ENCODE results near the gene RNPEP. TPM values are rescaled to one million over a fixed set of nuclear protein-coding genes. Genes with fewer than 3 reads are reported as not detected.

The RNPEP gene, protein sequence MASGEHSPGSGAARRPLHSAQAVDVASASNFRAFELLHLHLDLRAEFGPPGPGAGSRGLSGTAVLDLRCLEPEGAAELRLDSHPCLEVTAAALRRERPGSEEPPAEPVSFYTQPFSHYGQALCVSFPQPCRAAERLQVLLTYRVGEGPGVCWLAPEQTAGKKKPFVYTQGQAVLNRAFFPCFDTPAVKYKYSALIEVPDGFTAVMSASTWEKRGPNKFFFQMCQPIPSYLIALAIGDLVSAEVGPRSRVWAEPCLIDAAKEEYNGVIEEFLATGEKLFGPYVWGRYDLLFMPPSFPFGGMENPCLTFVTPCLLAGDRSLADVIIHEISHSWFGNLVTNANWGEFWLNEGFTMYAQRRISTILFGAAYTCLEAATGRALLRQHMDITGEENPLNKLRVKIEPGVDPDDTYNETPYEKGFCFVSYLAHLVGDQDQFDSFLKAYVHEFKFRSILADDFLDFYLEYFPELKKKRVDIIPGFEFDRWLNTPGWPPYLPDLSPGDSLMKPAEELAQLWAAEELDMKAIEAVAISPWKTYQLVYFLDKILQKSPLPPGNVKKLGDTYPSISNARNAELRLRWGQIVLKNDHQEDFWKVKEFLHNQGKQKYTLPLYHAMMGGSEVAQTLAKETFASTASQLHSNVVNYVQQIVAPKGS
- total RNA-seq = 10 to 100 TPM; 33.0 to 49.0 (median 44.0) TPM

DNA sequence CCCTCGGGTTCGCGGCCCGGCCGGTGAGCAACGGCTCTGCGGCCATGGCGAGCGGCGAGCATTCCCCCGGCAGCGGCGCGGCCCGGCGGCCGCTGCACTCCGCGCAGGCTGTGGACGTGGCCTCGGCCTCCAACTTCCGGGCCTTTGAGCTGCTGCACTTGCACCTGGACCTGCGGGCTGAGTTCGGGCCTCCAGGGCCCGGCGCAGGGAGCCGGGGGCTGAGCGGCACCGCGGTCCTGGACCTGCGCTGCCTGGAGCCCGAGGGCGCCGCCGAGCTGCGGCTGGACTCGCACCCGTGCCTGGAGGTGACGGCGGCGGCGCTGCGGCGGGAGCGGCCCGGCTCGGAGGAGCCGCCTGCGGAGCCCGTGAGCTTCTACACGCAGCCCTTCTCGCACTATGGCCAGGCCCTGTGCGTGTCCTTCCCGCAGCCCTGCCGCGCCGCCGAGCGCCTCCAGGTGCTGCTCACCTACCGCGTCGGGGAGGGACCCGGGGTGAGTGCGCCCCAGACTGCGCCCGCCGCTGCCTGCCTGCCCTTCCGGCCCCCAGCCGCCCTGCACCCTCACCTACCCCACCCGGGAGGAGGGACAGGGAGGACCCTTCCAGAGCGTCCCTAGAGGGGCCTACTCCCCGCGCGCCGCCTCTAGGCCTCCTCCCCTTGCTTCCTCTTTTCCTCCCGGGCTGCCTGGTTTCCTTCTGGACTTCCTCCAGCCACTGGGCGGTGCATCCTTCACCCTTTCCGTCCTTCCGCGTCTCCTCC lies at the start of gene RNPEP:
Gene RNPEP, plus strand, starts transcription at position 26 of the 757 bp plus-strand sequence. Its CDS starts 19 bp downstream, at position 45.
- H3K27me3 ChIP-seq = no peaks in the 10 kb centered on the region
- TF ChIP-seq POLR2AphosphoS5 (IDR thresholded peaks at IDR 0.05) (peak; percentile 58 to 68), POLR2A (IDR thresholded peaks at IDR 0.05; ENCODE audit: low read depth) (peak; percentile 21), EP300 (IDR thresholded peaks at IDR 0.05) (no peak), CTCF (IDR thresholded peaks at IDR 0.05) (peak in 1 of 3 experiments; percentile 15)
- intact Hi-C loops (cut with DNase I) = no loop called here
- WGBS = 0% methylated on average over 69 of the region's 80 CpGs
- no peaks in the 10 kb centered on the region for H3K9me3 ChIP-seq
- H3K36me3 ChIP-seq = no peaks in the 10 kb centered on the region
- H3K4me1 ChIP-seq = peaks cover 19 to 30% (median 20%) of the 10 kb centered on the region in 4 donors
- H3K27ac ChIP-seq (replicated peaks in 1 of 4) = peak within 1 kb of the TSS; percentile 88 to 97 (median 96)
- peak within 1 kb of the TSS; percentile 96 to 100 (median 100) for H3K4me3 ChIP-seq
- DNase-seq (ENCODE audit: extremely low spot score) = peak; percentile 95

DNA sequence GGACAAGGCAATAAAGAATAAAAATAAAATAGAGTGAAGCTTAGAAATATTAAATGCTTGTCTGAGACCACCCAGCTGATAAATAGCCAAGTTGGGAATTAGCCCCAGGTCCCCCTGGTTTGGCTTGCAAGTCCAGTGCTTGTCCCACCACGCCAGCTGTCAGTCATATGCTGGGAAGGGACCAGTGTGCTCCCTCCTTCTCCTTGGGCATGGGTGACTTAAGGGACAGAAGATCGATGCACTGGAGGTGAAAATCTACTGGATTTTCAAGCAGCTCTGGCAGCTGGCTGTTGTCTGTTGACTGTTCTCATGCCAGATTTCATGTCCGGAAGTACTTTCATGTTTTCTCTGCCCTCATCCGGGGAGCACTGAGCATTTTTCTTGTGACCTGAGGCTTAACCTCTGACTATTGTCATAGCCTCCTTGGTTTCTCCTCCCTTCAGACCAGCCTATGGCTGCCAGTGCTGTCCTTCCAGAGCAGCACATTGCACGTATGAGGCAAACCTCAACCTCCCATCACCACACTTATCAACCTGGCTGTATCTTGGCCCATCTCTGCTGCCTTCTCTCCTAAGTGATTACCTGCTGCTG lies 48.5 kb upstream of the RNPEP start:
- H3K27me3 ChIP-seq = no peaks in the 10 kb centered on the region
- TF ChIP-seq POLR2A (IDR thresholded peaks at IDR 0.05; ENCODE audit: low read depth) (no peak), POLR2AphosphoS5 (IDR thresholded peaks at IDR 0.05) (peak in 1 of 2 donors; percentile 75), CTCF (IDR thresholded peaks at IDR 0.05) (no peak), EP300 (IDR thresholded peaks at IDR 0.05) (no peak)
- peak overlapping the region; percentile 92 to 95 (median 94) for H3K27ac ChIP-seq (replicated peaks in 1 of 4)
- intact Hi-C loops (cut with DNase I) = no loop called here
- H3K36me3 ChIP-seq = peaks cover 0 to 45% (median 13%) of the 10 kb centered on the region in 4 donors
- H3K4me3 ChIP-seq = peak overlapping the region in 2 of 4 donors; percentile 19 to 22
- H3K9me3 ChIP-seq = no peaks in the 10 kb centered on the region
- DNase-seq (ENCODE audit: extremely low spot score) = no peak
- WGBS = 42% methylated on average over 5 of the region's 5 CpGs
- peaks cover 2 to 100% (median 96%) of the 10 kb centered on the region in 4 donors for H3K4me1 ChIP-seq

DNA sequence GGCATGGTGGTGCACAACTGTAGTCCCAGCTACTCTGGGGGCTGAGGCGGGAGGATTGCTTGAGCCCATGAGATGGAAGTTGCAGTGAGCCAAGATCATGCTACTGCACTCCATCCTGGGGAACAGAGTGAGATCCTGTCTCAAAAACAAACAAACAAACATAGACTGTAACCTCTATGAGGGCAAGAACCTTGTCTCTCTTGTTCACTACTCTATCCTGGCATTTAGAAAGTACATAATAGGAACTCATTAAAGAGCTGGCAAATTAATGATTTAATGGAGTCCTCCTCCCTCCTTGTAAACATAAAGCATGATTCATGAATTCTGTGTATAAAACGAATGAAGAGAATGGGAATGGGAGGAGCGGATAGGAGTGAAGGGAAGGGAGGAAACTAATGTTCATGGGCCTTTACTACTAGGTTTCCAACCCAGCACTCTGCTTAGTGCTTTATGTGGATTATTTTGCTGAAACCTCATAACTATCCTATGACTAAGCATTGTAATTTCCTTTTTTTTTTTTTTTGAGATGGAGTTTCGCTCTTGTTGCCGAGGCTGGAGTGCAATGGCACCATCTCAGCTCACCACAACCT lies 44.7 kb upstream of the RNPEP start:
- TF ChIP-seq POLR2AphosphoS5 (IDR thresholded peaks at IDR 0.05) = peak in 1 of 2 donors; percentile 61
- no peak for TF ChIP-seq CTCF (IDR thresholded peaks at IDR 0.05)
- Histone ChIP-seq H3K4me1 (peaks cover 6 to 88% (median 83%) of the 10 kb centered on the region in 4 donors), H3K36me3 (peaks cover 0 to 16% (median 4%) of the 10 kb centered on the region in 4 donors), H3K27me3 (no peaks in the 10 kb centered on the region), H3K27ac (replicated peaks in 1 of 4) (peak overlapping the region; percentile 92 to 95 (median 94)), H3K9me3 (no peaks in the 10 kb centered on the region), H3K4me3 (peak overlapping the region; percentile 27 to 91 (median 82))
- WGBS = 34% methylated on average over 5 of the region's 5 CpGs
- intact Hi-C loops (cut with DNase I) = no loop called here
- no peak for DNase-seq (ENCODE audit: extremely low spot score)

DNA sequence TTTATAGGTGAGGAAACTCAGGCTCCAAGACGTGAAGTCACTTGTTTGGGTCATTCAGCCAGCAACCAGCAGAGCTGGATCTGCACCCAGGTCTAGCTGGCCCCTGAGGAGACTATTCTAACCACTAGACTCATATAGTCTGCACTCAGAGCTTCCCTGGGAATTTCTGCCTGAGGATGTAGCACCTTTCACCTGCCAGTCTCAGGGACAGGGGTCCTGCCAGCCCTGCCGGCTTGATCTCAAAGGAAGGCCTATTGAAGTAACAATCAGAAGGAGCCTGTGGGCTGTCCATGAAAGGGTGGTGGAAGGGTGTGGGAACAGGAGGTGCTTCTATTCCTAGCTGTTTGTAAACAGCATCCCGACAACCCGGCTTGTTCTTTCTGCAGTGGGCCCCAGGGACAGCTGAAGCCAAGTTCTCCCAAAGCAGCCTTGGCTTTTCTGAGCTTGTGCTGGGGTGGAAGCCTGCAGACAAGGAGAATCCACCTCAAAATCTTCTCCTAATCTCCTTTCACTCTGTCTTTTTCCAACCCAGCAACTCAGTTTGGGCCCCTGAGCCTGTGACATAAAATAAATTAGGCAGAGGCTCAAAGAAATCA lies 43.9 kb upstream of the RNPEP start:
- Histone ChIP-seq H3K27me3 (no peaks in the 10 kb centered on the region), H3K4me3 (peak overlapping the region; percentile 27 to 91 (median 82)), H3K9me3 (no peaks in the 10 kb centered on the region), H3K36me3 (peaks cover 0 to 22% (median 3%) of the 10 kb centered on the region in 4 donors), H3K4me1 (peaks cover 6 to 80% (median 79%) of the 10 kb centered on the region in 4 donors), H3K27ac (replicated peaks in 1 of 4) (peak overlapping the region; percentile 92 to 95 (median 94))
- TF ChIP-seq POLR2AphosphoS5 (IDR thresholded peaks at IDR 0.05) (peak in 1 of 2 donors; percentile 45), EP300 (IDR thresholded peaks at IDR 0.05) (no peak), CTCF (IDR thresholded peaks at IDR 0.05) (no peak), POLR2A (IDR thresholded peaks at IDR 0.05; ENCODE audit: low read depth) (no peak)
- DNase-seq (ENCODE audit: extremely low spot score) = no peak
- intact Hi-C loops (cut with DNase I) = no loop called here
- WGBS = 39% methylated on average over 3 of the region's 4 CpGs

All from esophagus muscularis mucosa (tissue), 4 donors.